B cell (primary cell): ENCODE data around the gene STPG3. TPM values are rescaled to one million over a fixed set of nuclear protein-coding genes. Genes with fewer than 3 reads are reported as not detected.
A peak's percentile ranks its signal among the peaks of the same experiment; 100 is the strongest.

ENCODE experiments used
- ATAC-seq: fragments of 200-7000 bp; cut with Tn5 transposase; one replicate; pipeline ENCODE4 v1.10.0; 2021; ENCODE audit warnings: low read depth, mild to moderate bottlenecking, moderate number of reproducible peaks, moderate library complexity
- CTCF ChIA-PET: fragments of 350-600 bp; sonication (Branson Sonifier 250); formaldehyde crosslinking; loops from one replicate; lab custom pipeline; 2021; ENCODE audit warnings: antibody characterized with exemption, inconsistent platforms; lab: Charles Lee
- POLR2A ChIA-PET: fragments of 350-600 bp; sonication (Branson Sonifier 250); formaldehyde crosslinking; loops from one replicate; lab custom pipeline; 2021; ENCODE audit warnings: antibody characterized with exemption; lab: Charles Lee
- DNase-seq: peaks from one replicate; pipeline ENCODE4 v3.0.0; 2013
- H2AFZ ChIP-seq: 2 replicates; pipeline ENCODE4 v1.6.1; 2012; ENCODE audit warnings: mild to moderate bottlenecking, low read depth, low read length; ENCODE audit not compliant: insufficient read depth, poor library complexity, severe bottlenecking
- H3K27ac ChIP-seq, 2 donors: 1 replicate in 1 of 2; 2 replicates in 1 of 2; pipeline ENCODE4 v1.5.1; 2012 to 2013; ENCODE audit warnings: low read length in 2 of 2, mild to moderate bottlenecking in 2 of 2, moderate library complexity in 1 of 2
- H3K27me3 ChIP-seq, 4 experiments: fragments of 200-600 bp in 1 of 4; sonication (generic) in 1 of 4; replicated peaks in 1 of 4; 1 replicate in 2 of 4; 2 replicates in 2 of 4; pipeline versions ENCODE4 v1.6.1 to v1.7.0; 2013 to 2016; ENCODE audit warnings: low read length in 3 of 4, mild to moderate bottlenecking in 2 of 4, mixed read lengths in 1 of 4, moderate library complexity in 1 of 4; ENCODE audit not compliant: insufficient read depth in 4 of 4, control insufficient read depth in 3 of 4; ENCODE audit errors: control extremely low read depth in 1 of 4
- H3K36me3 ChIP-seq, 2 experiments: replicated peaks in 1 of 2; 1 replicate in 1 of 2; 2 replicates in 1 of 2; pipeline versions ENCODE4 v1.6.1 to v1.7.1; 2013; ENCODE audit warnings: low read length in 1 of 2; ENCODE audit not compliant: insufficient read depth in 2 of 2, control insufficient read depth in 1 of 2; ENCODE audit errors: control extremely low read depth in 1 of 2, extremely low read depth in 1 of 2
- H3K4me1 ChIP-seq, 2 donors: fragments of 200-600 bp in 1 of 2; sonication (generic) in 1 of 2; 1 replicate in 1 of 2; 2 replicates in 1 of 2; pipeline versions ENCODE4 v1.5.1 to v1.6.1; 2013 to 2017; ENCODE audit warnings: low read length in 2 of 2; ENCODE audit not compliant: control insufficient read depth in 2 of 2, insufficient read depth in 2 of 2
- H3K4me2 ChIP-seq: replicated peaks from 2 replicates; pipeline ENCODE3; 2012; ENCODE audit warnings: mild to moderate bottlenecking, low read depth, low read length; ENCODE audit not compliant: poor library complexity, severe bottlenecking
- H3K4me3 ChIP-seq, 5 experiments: fragments of 200-600 bp in 1 of 5; sonication (generic) in 1 of 5; 1 replicate in 3 of 5; 2 replicates in 2 of 5; pipeline versions ENCODE4 v1.5.1 to v1.7.0; 2011 to 2016; ENCODE audit warnings: low read length in 4 of 5, mild to moderate bottlenecking in 4 of 5, low read depth in 2 of 5, control low read depth in 1 of 5, moderate library complexity in 1 of 5; ENCODE audit not compliant: insufficient read depth in 1 of 5; ENCODE audit errors: control extremely low read depth in 1 of 5, extremely low read depth in 1 of 5
- H3K79me2 ChIP-seq: fragments of 200-600 bp; sonication (generic); one replicate; pipeline ENCODE4 v1.6.0; 2016; ENCODE audit warnings: low read length; ENCODE audit not compliant: control insufficient read depth, insufficient read depth
- H3K9ac ChIP-seq: fragments of 200-600 bp; sonication (generic); 2 replicates; pipeline ENCODE4 v1.6.1; 2017; ENCODE audit warnings: mild to moderate bottlenecking, low read length, moderate library complexity
- H3K9me3 ChIP-seq, 3 donors: one replicate each; pipeline versions ENCODE4 v1.6.1 to v1.7.1; 2013; ENCODE audit warnings: low read length in 2 of 3; ENCODE audit not compliant: control insufficient read depth in 2 of 3, insufficient read depth in 1 of 3; ENCODE audit errors: control extremely low read depth in 1 of 3
- H4K20me1 ChIP-seq: 2 replicates; pipeline ENCODE4 v1.6.0; 2012; ENCODE audit warnings: mild to moderate bottlenecking, low read length; ENCODE audit not compliant: insufficient read depth, control insufficient read depth, poor library complexity, severe bottlenecking
- H3K27ac Mint-ChIP-seq: one replicate; pipeline ENCODE4 v1.8.0; 2021; ENCODE audit warnings: mixed read lengths
- H3K27me3 Mint-ChIP-seq: one replicate; pipeline ENCODE4 v1.8.0; 2021; ENCODE audit warnings: mixed read lengths
- H3K4me1 Mint-ChIP-seq: one replicate; pipeline ENCODE4 v1.8.0; 2021; ENCODE audit warnings: mixed read lengths
- H3K4me3 Mint-ChIP-seq: one replicate; pipeline ENCODE4 v1.8.0; 2021; ENCODE audit warnings: mixed read lengths
- H3K9me3 Mint-ChIP-seq: one replicate; pipeline ENCODE4 v1.8.0; 2022; ENCODE audit warnings: mixed read lengths; ENCODE audit not compliant: insufficient read depth
- CTCF ChIP-seq: fragments of 200-600 bp; IDR thresholded peaks from one replicate; pipeline ENCODE4 v1.8.0; 2022; ENCODE audit warnings: antibody characterized with exemption, mild to moderate bottlenecking
- EZH2 ChIP-seq: IDR thresholded peaks from 2 replicates; pipeline ENCODE4 v1.6.1; 2012; ENCODE audit warnings: borderline replicate concordance, low read depth, mild to moderate bottlenecking, moderate library complexity, low read length; ENCODE audit not compliant: insufficient read depth, poor library complexity, severe bottlenecking
- WGBS: methylation state at CpG from one replicate; pipeline ENCODE4 v1.1.5; 2013; ENCODE audit warnings: missing lambda C conversion rate; ENCODE audit not compliant: insufficient coverage; 5-methylcytosine and 5-hydroxymethylcytosine counted together
- intact Hi-C: fragments of 100-400 bp; cut with micrococcal nuclease; formaldehyde crosslinking; loops from one replicate; pipeline ENCODE4 v1.10.0; 2022
- polyA plus RNA-seq: library from polyadenylated mRNA; depleted of rRNA; stranded (reverse); fragments of >200 nt; gene quantifications from 2 replicates; pipeline ENCODE4 v1.2.3, GENCODE V29; 2012
- total RNA-seq, 2 donors: library from RNA; stranded (reverse); fragments of 120-200 nt in 1 of 2; gene quantifications; 1 replicate in 1 of 2; 2 replicates in 1 of 2; pipeline versions ENCODE4 v1.2.3 to v1.2.4, GENCODE V29; 2013 to 2022

Gene STPG3
- total and polyA plus RNA-seq, 2 donors (not counting 1 experiment from before 2014, with no cell fraction given) = not detected

- DNase-seq (peak; percentile 64), ATAC-seq (peak; percentile 85)
- peak overlapping the region in 1 of 2 donors; percentile 48 for H3K27ac ChIP-seq
- peaks cover 0 to 31% of the 10 kb centered on the region in 2 experiments for H3K36me3 ChIP-seq
- ChIA-PET CTCF (interaction anchor here (1.1 to 1.5 kb wide), 3 partner anchors 19 to 233 kb away, joined by 3 to 5 read pairs (median 4); no protein-coding TSS in a partner anchor), POLR2A (interaction anchor here (0.6 to 1.8 kb wide), 6 partner anchors 9 to 229 kb away, joined by 3 to 11 read pairs (median 4); partner anchors contain the start of genes TOR4A and TUBB4B)
- intact Hi-C loops = loop anchor here (2.0 kb wide), 1 partner anchor 13 kb away; the partner anchor contains the start of gene NELFB
- H3K4me2 ChIP-seq = peak overlapping the region; percentile 64
- peak overlapping the region; percentile 69 for H3K4me3 Mint-ChIP-seq
- no peak for TF ChIP-seq EZH2
- no peak for TF ChIP-seq CTCF
- 36% methylated on average over 6 of the region's 6 CpGs for WGBS
- peaks cover 11 to 48% of the 10 kb centered on the region in 2 donors for H3K4me1 ChIP-seq
- peak overlapping the region; percentile 78 for H3K27ac Mint-ChIP-seq
- peaks cover 33% of the 10 kb centered on the region for H4K20me1 ChIP-seq
- H3K27me3 Mint-ChIP-seq = no peaks in the 10 kb centered on the region
- H3K9me3 Mint-ChIP-seq = no peaks in the 10 kb centered on the region
- H3K9me3 ChIP-seq = no peaks in the 10 kb centered on the region
- peak overlapping the region in 3 of 5 experiments; percentile 33 to 50 (median 50) for H3K4me3 ChIP-seq
- H3K4me1 Mint-ChIP-seq = peaks cover 29% of the 10 kb centered on the region
- peak overlapping the region; percentile 53 for H3K9ac ChIP-seq
- H3K27me3 ChIP-seq = no peaks in the 10 kb centered on the region
- peaks cover 29% of the 10 kb centered on the region for H3K79me2 ChIP-seq
- H2AFZ ChIP-seq = no peak overlapping the region
Measured at GRCh38 chr9:137267933-137268355, 16.9 kb downstream of the STPG3 start.

- Histone ChIP-seq H3K79me2 (peaks cover 33% of the 10 kb centered on the region), H2AFZ (no peak overlapping the region), H3K4me3 (peak overlapping the region in 4 of 5 experiments; percentile 33 to 50 (median 45)), H3K36me3 (peaks cover 0 to 28% of the 10 kb centered on the region in 2 experiments), H3K27me3 (no peaks in the 10 kb centered on the region), H3K27ac (peak overlapping the region; percentile 15 to 48), H3K4me2 (peak overlapping the region; percentile 64), H4K20me1 (peaks cover 33% of the 10 kb centered on the region), H3K4me1 (peaks cover 11 to 48% of the 10 kb centered on the region in 2 donors), H3K9me3 (no peaks in the 10 kb centered on the region), H3K9ac (peak overlapping the region; percentile 53)
- no peaks in the 10 kb centered on the region for H3K27me3 Mint-ChIP-seq
- TF ChIP-seq EZH2 = no peak
- TF ChIP-seq CTCF = no peak
- no peak for ATAC-seq
- no peaks in the 10 kb centered on the region for H3K9me3 Mint-ChIP-seq
- no peak for DNase-seq
- peak overlapping the region; percentile 78 for H3K27ac Mint-ChIP-seq
- 68% methylated on average over 15 of the region's 19 CpGs for WGBS
- ChIA-PET POLR2A (interaction anchor here (0.7 to 1.8 kb wide), 7 partner anchors 9 to 29 kb away, joined by 3 to 6 read pairs (median 4); partner anchors contain the start of genes TOR4A and TUBB4B), CTCF (interaction anchor here (0.6 to 1.5 kb wide), 6 partner anchors 11 to 233 kb away, joined by 3 to 6 read pairs (median 4); no protein-coding TSS in a partner anchor)
- intact Hi-C loops = loop anchor here (2.0 kb wide), 1 partner anchor 14 kb away; the partner anchor contains the start of gene NELFB
- H3K4me1 Mint-ChIP-seq = peaks cover 29% of the 10 kb centered on the region
- H3K4me3 Mint-ChIP-seq = peak overlapping the region; percentile 69
Measured at GRCh38 chr9:137268538-137269201, 17.6 kb downstream of the STPG3 start.
